LoVo (cell line): ENCODE data around the gene DYNC1I2.

Experiments
- DNase-seq: peaks from one replicate; pipeline ENCODE4 v3.0.0-alpha.2; 2016; ENCODE audit warnings: low spot score

Gene DYNC1I2

DNA sequence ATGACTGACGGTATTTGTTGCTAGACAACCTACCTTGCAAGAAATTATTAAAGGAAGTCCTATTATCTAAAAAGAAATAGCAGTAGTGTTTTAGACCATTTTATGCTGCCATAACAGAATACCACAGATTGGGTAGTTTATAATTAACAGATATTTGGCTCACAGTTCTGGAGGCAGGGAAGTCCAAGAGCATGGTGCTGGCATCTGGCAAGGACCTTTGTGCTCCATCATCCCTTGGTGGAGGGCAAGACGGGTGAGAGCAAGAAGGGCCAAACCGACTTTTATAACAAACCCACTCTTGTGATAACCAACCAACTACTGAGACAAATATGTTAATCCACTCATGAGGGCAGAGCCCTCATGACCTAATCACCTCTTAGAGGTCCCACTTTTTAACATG, 91.2 kb downstream of the DYNC1I2 start:
- no peak for DNase-seq

DNA sequence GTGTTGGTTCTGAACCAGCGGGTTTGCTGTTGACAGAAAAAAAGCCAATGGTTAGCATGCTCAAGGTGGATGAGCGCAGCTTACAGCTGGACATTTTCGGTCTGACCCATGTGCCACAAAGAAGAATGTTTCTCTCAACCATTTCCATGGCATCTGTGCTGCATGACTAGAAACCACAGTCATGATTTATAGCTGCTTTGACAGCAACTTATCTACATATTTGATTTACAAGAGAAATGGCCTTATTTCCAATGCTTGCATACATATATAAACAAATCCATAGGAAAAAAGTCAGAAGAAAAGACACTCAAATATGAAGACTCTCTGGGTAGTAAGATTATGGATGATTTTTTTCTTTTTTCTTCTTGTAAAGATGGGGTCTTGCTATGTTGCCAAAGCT, 98.2 kb downstream of the DYNC1I2 start:
- DNase-seq: no peak

DNA sequence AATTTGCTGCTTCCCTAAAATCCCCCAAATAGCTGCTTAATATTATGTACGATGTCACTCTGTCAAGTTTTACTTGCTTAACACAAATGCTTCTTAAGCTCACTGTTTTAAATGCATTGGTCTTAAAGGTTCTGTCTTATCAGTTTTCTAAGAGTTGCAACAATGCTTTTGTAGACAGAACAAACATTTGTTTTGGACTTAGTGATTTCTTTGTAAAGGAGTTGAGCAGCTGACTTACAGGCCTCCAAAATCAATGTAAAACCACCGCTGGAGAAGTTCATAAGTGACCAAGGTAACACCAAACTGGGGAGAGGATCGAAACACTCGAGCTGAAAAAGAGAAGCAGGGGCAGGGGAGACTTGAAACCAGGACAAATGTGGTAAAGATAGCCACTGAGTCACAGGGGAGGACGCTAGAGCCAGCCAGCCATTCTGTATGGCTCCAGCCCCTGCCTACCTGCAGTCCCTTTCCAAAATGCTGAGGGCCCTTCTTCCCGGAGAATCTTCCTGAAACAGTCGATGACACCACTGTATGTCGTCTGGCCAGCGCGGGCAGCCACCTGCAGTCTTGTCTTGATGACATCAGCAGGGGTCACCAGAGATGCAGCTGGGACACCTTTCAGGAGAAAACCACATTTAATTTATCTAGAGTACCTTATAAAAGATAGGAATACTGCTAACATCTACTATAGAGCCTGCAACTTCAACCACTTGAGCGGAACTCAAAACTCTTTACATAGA, 100.2 kb downstream of the DYNC1I2 start:
- DNase-seq: no peak

DNA sequence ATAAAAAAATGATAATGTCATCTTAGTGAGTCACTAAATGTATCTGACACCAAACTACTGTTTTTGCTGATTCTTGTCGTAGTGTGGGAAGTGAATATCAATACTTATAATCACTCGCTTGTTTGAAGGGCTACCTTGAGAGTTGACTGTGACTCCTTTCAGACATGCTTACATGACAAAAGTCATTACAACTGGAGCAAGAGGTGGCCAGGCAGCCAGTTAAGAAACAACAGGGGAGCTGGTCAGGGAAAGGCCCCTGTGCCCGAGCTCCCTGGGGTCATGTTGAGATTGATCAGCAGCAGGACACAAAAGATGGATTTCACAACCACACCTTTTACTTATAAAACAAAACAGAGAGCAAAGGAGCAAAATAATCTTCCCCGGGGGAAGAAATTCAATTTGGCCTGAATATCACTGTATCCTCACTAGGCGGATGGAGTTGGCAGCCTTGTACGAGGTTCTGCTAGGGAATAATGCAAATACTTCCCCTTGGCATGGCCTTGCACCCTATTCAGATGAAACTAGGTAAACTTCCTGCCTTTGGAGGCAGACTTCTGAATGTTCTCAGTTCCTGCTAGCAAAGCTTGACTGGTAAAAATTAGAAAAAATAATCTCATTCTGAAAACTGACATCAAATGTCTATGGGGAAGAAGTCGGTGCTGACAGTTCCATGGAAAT, 101.2 kb downstream of the DYNC1I2 start:
- DNase-seq: no peak

DNA sequence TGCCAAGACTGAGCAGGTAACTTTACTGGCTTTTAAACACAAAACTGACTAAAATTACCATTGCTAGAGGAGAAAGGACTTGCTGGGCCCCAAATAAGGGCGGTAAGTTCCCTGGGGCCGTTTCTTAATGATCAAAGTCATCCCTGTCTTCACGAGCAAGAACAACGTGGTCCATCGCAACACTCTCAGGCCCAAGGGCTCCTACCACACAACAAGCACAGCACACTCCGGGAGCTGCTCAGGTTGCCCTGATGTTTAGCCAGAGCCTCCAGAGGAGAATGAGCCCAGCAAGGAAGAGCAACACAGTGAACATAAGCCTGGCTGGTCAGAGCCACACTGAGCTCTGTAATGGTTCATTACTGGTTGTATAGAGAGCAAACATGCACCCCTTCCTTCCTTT, 102.7 kb downstream of the DYNC1I2 start:
- no peak for DNase-seq

DNA sequence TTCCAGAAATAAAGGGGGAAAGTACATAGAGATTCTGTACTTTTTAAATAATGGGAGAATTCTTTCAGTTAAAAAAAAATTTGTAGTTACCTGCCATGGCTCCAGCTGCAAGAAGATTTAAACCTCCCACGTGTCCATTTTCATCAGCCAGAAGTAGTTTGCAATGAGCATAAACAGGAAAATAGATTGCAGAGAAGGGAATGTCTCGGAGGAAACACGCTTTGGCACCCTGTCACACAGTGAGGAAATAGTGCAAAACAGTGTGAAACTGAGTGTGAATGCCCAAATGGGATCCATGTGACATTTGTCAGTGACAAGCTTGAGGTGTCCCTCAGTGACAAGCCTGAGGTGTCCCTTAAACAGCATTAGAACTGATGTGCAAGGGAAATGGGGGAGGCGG, 104.1 kb downstream of the DYNC1I2 start:
- DNase-seq: no peak

DNA sequence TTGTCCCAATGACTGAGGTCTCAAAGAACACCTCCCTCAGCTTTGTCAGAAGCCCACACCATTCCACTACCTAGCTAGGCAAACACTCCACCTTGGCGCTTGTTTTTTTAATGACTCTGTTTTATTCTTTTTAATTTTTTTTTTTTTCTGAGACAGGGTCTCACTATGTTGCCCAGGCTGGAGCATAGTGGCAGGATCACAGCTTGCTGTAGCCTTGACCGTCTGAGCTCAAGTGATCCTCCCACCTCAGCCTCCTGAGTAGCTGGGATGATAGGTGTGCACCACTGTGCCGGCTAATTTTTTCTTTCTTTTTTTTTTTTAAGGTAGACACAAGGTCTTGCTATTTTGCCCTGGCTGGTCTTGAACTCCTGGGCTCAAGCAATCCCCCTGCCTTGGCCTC, 104.9 kb downstream of the DYNC1I2 start:
- DNase-seq: no peak

DNA sequence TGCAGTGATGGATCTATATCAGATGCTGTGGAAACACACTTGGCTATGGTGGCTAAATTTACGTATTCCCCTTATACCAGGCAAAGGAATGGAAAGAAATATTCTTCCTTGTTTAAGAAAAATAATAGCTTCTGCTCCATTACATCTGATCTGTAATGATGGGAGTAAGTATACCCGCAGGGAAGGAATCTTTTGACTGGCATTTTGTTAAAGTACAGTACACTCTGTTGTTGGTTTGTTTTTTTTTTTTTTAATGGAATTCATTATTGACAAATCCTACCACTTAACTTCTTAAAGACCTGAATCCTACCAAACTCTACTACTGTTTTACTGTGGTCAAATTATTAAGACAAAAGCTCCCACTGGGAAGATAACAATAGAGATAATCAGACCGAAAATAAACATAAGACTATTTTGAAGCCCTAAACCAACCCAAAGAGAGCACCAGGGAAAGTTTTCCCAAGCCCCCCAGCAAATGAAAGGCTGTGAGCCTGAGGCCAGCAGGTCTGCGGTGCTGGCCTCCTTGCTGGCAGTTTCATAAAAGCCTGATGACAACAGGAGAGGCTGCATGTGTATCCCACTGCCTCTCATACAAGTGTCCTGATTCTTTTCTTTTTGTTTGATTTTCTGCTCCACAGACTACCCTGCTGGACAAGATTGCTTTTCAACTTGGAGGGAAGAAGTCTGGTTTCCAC, 105.8 kb downstream of the DYNC1I2 start:
- DNase-seq: no peak

DNA sequence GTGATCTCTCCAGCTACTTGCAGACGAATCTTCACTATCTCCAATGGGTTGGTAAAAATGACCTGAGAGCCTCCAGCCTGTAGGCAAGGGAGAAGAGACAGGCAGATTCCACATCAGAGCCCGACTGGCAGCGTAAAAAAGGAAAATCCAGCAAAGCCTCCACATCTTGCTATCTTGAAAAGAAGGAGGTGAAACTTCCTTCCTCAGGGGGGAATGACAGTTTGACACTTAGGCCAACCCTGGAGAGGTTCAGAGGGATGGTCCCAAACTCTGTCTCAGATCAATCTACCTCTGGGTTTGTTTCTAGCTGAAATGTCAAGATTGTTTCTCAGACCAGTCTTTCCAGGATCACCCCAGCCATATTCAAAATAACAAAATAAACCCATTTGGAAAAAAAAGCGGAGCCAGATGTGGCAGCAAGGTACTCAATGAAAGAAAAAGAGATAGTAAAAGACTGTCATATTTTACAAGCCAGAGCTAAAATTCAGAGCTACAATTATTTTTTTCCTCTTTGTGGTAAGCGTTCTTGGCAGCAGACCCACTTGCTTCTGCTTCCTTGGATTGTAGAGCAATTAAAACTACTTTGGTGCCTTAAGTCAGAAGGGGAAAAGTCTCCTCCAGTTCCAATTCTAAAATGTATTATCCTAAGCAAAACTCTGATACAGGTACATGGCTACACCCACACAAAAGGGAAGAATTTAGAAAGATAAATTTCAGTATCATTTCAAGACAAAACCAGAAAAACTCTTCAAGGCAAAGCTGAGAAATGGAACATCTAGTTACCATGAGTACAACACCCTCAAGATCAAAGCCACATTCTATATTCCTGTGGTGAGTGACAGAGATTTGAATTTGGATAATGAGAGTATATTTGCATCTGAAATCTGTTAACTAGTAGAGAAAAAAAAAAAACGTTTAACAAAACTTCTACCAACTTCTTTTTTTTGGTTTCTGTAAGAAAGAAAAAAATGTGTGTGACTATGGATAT, 106.7 kb downstream of the DYNC1I2 start:
- no peak for DNase-seq

DNA sequence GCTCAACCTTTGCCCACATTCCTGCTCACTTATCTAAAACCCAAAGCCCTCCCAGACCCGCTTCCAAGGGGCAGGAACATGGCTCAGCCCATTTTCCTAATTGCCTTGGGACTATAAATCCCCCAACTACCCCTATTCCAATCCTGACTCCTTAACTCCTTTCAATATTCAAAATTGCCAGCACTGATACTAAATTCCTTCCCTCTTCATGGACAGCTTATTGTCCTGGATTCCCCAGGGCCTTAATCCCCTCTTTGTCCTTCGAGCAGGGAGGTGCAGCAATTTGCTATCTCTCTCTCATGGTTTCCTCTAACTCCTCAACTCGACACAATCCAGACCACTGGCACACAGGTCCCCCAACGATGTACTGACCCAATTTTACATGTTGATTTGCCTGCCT, 107.6 kb downstream of the DYNC1I2 start:
- no peak for DNase-seq
